Measurements from ENCODE around the gene PSMD6.
A peak's percentile ranks its signal among the peaks of the same experiment; 100 is the strongest.

Gene PSMD6

GRCh38 chr3:63977893-63978292 is 45.4 kb downstream of the PSMD6 start:
- TF ChIP-seq CTCF (IDR thresholded peaks at IDR 0.05; ENCODE audit: low read depth, low read length): no peak
- DNase-seq (ENCODE audit: low read depth in 2 of 2): no peak
- no peak overlapping the region for H3K4me3 ChIP-seq (replicated peaks in 1 of 2; ENCODE audit: low read depth in 2 of 2, low read length in 2 of 2)

DNA sequence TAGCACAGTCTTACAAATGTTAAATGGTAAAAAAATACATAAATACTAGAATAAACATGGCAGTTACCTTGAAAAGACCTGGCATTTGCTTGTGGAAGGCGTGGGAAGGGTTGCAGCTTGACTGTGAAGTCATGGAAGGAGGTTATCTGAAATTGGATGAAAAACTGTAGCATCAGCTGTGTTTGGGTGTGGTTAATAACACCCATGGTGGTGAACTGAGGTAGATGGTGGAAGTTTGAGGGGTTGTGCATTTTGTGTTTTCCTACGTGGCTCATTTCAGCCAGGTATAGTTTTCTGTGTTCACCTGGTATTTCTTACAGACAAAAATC is 46.5 kb downstream of the PSMD6 start:
- no peak for TF ChIP-seq CTCF (IDR thresholded peaks at IDR 0.05; ENCODE audit: low read depth, low read length)
- no peak for DNase-seq (ENCODE audit: low read depth in 2 of 2)
- no peak overlapping the region for H3K4me3 ChIP-seq (replicated peaks in 1 of 2; ENCODE audit: low read depth in 2 of 2, low read length in 2 of 2)

- peak overlapping the region in 1 of 2 donors; percentile 22 for H3K4me3 ChIP-seq (replicated peaks in 1 of 2; ENCODE audit: low read depth in 2 of 2, low read length in 2 of 2)
- DNase-seq (ENCODE audit: low read depth in 2 of 2): peak; percentile 98 to 99
- TF ChIP-seq CTCF (IDR thresholded peaks at IDR 0.05; ENCODE audit: low read depth, low read length): no peak
Observed at GRCh38 chr3:63976161-63976871, 47.0 kb downstream of the PSMD6 start.

- H3K4me3 ChIP-seq (replicated peaks in 1 of 2; ENCODE audit: low read depth in 2 of 2, low read length in 2 of 2): peak overlapping the region in 1 of 2 donors; percentile 22
- TF ChIP-seq CTCF (IDR thresholded peaks at IDR 0.05; ENCODE audit: low read depth, low read length): no peak
- peak; percentile 68 to 87 for DNase-seq (ENCODE audit: low read depth in 2 of 2)
Observed at GRCh38 chr3:63975723-63976122, 47.6 kb downstream of the PSMD6 start.

DNA sequence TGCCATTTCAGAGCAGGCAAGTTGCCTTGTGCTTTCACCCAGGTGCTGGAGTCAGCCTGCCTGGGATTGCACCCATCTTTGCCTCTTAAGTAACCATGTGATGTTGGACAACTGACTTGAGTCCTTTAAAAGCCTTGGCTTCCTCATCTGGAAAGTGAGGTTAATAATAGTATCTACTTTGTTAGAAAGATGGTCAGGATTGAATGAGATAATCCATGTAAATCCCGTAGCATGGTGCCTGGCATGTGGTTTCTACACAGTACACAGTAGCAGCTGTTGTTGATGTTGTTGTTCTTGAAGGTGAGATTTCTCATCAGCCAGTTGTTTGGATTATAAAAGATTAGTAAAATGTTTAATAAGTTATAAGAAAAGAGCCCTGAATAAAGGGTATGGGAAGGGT is 48.8 kb downstream of the PSMD6 start:
- no peak for TF ChIP-seq CTCF (IDR thresholded peaks at IDR 0.05; ENCODE audit: low read depth, low read length)
- H3K4me3 ChIP-seq (replicated peaks in 1 of 2; ENCODE audit: low read depth in 2 of 2, low read length in 2 of 2): no peak overlapping the region
- DNase-seq (ENCODE audit: low read depth in 2 of 2): no peak

GRCh38 chr3:63973406-63973805 is 49.9 kb downstream of the PSMD6 start:
- no peak for DNase-seq (ENCODE audit: low read depth in 2 of 2)
- H3K4me3 ChIP-seq (replicated peaks in 1 of 2; ENCODE audit: low read depth in 2 of 2, low read length in 2 of 2): no peak overlapping the region
- no peak for TF ChIP-seq CTCF (IDR thresholded peaks at IDR 0.05; ENCODE audit: low read depth, low read length)

- no peak for DNase-seq (ENCODE audit: low read depth in 2 of 2)
- H3K4me3 ChIP-seq (replicated peaks in 1 of 2; ENCODE audit: low read depth in 2 of 2, low read length in 2 of 2): no peak overlapping the region
- TF ChIP-seq CTCF (IDR thresholded peaks at IDR 0.05; ENCODE audit: low read depth, low read length): no peak
Observed at GRCh38 chr3:63972987-63973386, 50.3 kb downstream of the PSMD6 start.
